HG03575 (cell line): ENCODE results near the gene MAML2.
A peak's percentile ranks its signal among the peaks of the same experiment; 100 is the strongest.

ENCODE experiments used
- ATAC-seq: cut with Tn5 transposase; IDR thresholded peaks from one replicate; pipeline ENCODE4 v1.9.1; 2021; ENCODE audit not compliant: unreplicated experiment, insufficient number of reproducible peaks, low FRiP score; ENCODE audit errors: extremely low read depth

The MAML2 gene

DNA sequence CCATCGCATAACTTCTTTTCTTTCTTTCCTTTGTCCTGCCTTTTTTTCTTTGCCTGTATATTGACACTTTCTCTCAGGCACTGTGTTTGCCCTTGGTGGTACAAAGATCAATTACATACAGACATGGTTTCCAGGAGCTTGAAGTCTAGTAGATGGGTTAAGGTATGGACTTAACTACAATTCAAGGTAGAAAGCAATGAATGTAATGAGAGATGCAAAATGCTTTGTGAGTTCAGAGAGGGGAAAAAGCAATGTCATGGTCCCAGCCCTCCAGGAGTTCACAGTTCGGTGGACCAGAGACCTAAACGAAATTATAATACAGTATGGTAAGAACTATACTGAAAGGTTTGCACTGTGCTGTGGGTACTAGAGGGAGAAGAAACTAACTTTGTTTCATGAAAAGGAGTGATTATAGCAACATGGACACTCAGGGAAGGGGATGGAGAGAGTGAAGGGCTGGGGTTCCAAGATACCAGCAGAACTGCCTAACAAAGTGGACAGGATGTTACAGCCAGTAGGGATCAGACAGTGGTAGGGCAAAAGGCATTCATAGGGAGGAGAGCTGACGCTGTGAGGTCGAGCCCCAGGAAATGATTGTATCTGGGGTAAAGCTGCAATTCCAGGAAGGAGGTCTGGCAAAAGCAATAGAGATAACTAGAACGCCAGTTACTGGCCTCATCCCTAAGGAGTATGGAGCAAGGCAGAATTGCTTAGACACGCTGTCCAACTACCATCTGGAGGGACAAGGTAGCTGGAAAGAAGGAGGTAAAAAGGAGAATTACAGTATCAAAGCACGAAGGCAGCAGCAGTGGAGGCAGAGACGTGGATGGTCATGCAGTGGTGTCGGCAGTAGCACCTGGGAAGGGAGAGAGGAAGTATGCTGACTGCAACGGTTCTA is 260.7 kb downstream of the MAML2 start:
- no peak for ATAC-seq

DNA sequence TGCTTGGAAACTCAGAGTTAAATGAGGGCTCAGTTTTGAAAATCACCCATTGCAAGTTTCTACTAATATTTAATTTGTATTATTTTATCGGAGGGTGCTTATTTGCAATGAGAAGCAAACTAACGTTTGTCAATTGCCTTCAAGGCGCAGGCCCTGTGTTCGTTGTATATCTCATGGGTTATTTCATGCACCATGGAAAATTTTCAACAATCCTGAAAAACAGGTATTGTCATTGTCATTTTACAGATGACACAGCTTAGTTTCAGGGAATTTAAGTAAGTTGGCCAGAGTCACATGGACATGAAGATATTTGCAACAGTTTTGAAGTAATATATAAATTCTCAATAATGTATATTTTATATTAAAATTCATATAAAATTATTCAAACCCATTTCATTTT is 261.4 kb downstream of the MAML2 start:
- ATAC-seq = no peak

GRCh38 chr11:96079691-96080090 is 263.3 kb downstream of the MAML2 start:
- ATAC-seq = no peak

DNA sequence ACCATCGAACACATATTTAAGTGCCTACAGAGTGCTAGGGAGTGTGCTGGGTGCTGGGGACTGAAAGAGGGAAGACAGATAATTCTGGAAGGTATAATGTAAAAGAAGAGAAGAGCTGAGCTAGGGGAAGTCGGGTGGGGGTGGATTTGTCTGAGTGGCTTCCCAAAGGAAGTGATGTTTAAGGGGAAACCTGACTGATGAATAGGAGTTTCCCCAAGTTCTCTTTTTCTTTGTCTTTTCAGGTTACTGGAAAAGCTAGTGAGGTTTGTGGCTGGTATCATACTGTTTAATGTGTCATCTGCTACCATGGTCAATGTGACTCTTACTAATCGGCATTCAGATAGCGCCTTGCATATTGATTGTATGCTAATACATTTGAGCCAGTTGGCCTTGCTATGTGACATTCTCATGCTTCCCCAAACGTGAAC is 267.4 kb downstream of the MAML2 start:
- peak; percentile 77 for ATAC-seq

DNA sequence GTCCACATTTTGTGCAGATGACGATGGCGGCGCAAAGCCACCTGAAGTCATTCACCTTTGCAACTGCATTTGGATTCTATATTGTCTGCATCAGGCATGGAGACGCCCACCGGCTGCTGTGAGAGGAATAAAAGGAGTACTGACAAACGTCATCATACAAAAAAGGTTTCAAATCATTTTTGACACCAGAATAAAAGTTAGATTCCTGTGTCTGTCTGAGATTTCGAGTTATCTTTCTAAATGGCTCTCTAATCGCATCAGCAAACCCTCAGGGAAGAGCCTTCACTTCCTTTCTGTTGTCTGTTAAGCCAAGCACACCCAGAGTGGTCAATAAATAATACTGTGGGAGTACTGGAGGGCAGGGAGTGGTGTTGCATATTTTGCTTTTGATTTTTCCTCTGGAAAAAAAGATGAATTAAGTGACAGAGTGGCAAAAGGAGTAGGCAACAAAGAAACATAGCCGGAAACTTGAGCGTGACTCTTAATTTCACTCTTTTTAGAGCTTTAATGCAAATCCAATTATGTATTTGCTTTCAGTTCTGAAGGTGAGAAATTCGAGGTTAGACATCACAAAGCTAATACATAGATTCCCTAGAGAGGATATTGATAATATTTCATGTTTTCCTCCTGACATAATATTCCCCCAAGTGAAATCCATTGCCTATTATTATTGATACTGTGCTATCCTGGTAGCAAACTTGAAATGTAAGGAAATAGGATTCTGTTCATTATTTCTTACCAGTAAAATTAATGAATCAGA is 268.3 kb downstream of the MAML2 start:
- no peak for ATAC-seq

DNA sequence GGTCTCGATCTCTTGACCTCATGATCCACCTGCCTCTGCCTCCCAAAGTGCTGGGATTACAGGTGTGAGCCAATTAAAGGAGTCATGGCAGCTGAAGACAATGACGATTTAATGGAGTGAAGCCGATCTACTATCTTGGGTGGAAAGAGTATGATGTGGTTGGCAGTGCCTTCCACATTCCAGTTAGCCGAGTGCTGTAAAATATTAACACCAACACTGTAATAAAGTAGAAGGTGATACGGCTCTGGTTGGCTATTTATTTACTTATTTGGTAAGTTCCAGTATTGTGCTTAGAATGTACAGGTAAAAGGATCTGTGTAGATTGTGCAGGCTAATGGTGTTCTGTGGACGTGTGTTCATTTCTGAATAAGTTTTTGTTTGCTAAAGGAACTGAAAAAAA is 269.5 kb downstream of the MAML2 start:
- no peak for ATAC-seq

- no peak for ATAC-seq
Observed at GRCh38 chr11:96072592-96072991, 270.4 kb downstream of the MAML2 start.

DNA sequence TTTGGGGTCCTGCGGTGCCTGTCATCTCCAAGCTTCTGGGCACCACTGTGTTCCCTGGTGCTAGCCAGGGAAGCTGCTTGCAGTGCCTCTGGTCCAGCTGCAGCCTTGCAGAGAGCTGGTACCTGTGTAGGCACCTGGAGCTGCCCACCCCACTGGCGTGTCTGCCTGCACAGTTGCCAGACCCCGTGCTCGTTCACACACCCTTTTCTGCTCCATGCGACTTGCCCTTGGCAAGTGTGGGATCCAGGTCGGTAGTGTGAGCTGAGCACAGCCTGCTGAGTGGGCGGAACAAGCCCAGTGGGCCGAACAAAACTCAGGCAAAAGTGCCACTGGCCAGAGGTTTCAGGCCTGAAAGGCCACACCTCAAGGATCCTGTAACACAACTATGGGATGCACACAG is 272.5 kb downstream of the MAML2 start:
- no peak for ATAC-seq

GRCh38 chr11:96067160-96067559 is 275.8 kb downstream of the MAML2 start:
- ATAC-seq = no peak

DNA sequence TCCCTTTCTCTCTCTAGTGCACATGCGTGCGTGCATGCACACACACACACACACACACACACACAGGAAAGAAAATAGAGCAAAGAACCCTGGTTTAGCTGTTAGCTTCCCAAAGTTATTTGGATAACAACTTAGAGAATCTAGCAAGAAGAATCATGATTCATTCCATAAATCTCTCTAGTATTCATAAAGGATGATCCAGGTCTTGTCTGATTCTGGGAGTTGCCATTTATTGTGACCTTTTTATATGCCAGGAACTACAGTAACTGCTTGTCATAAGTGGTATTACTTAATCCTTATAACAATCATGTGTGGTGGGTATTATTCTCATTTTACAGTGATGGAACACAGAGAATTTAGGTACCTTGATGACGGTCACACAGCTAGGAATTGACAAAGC is 277.6 kb downstream of the MAML2 start:
- ATAC-seq = no peak

DNA sequence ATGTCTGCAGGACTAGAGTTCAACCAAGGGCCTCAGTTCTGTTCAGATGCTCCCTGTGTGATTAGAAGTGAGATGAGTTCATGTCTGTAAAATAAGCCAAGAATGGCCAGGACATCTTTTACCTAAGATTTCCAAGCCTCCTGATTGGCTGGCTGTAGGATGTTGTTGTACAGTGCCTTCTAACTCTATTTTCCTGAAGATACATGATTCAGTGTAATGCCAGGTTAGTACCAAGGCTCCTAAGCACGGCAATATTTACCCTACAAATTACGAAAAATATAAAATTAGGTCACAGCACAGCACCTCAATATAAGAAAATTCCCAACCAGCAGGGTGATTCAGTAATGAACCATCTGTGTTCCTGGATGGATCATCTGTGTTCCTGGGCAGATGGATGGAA is 279.1 kb downstream of the MAML2 start:
- no peak for ATAC-seq

GRCh38 chr11:96063053-96063452 is 279.9 kb downstream of the MAML2 start:
- ATAC-seq = no peak

GRCh38 chr11:96062134-96062533 is 280.9 kb downstream of the MAML2 start:
- peak; percentile 54 for ATAC-seq

DNA sequence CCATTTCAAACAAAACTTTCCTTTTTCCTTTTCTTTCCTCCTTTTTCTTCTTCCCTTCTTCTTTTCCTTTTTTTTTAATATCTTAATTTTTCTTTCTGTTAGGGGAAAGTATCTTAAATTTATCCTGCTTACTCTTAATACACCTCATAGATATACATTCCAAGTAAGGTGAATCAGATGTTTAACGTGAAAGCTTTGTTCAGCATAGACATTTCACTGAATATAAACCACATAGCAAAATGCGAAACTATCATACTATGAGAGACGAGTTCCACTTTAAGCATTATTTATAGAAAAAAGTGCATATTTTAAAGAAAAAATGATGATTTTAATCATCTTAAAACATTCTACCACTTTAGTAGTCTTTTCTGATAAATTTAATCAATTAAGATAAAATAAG is 281.3 kb downstream of the MAML2 start:
- no peak for ATAC-seq

- ATAC-seq = no peak
Observed at GRCh38 chr11:96061069-96061468, 281.9 kb downstream of the MAML2 start.

DNA sequence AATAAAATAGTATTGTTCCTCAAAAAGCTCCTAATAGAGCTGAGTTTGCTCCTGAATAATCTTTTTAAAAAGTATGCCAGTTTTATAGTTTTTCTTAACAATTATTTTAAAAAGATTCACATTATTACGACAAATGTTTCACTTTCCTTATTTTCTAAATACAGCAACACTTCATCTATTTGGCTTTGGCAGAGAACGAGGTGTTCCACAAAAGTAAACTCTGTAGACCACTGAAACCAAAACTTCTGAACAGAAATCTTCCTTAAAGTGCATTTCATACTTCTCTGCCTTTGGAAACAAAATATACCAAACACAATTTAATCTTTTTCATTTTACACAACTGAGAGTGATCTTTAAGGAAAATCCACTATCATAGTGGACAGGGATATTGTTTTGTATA is 285.5 kb downstream of the MAML2 start:
- ATAC-seq = no peak

DNA sequence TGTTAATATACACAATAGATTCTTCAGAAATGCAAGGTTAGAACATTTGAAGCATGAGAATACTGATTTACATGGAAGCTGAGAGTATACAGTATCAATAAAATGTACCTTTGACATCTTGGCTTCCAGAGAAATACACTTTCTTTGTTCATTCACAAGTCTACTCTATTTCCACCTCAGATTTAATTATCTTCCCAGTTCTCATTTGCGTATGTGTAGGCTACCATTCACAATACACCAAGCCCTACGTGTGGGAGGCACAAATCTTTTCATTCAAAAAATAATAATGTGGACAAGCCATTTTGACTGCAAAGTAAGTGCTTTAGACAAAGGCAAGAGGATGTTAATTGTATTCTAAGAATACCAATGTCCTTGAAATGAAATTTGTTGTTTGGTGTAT is 286.4 kb downstream of the MAML2 start:
- ATAC-seq = no peak

DNA sequence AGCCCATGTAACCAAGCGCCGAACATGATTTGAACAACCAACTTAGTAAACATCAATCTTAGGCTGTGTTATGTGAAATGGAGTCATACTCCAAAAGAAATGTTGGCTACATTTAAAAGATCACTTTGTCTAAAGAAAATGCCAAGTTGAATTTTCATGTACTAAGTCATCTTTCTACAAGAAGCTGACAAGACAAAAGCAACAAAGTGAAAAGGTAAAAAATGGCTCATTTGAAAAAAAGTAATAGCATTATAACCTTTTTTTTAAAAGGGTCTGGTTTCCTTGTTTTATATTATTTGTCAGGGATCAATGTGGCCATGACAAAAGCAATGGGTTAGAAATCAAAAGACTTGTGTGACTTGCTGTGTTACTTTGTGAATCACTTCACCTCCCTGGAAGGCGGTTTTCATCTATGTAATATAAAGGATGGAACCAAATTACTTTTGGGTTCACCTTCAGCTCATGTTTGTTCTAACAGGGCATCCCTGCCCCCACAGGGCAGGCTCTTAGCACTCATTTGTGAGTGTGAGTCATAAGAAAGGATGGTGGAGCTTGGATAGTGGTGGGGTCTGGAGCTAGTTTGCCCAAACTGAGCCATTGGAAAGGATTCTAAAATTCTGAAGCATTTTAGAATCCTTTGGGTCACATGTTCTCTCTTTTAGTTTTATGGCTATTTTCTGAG is 287.1 kb downstream of the MAML2 start:
- ATAC-seq = no peak

- no peak for ATAC-seq
Observed at GRCh38 chr11:96054870-96055705, 287.9 kb downstream of the MAML2 start.
